WTC11 (cell line): ENCODE results near the gene SLC35F2. TPM values are rescaled to one million over a fixed set of nuclear protein-coding genes. Genes with fewer than 3 reads are reported as not detected.

Experiments
- ATAC-seq: fragments of 200-7000 bp; cut with Tn5 transposase; 2 replicates; pipeline ENCODE4 v1.10.0; 2021; ENCODE audit warnings: mild to moderate bottlenecking, moderate library complexity
- CTCF ChIA-PET: fragments of 300-600 bp; sonication (Branson Sonifier 250); formaldehyde crosslinking; loops from one replicate; lab custom pipeline; 2021; ENCODE audit warnings: antibody characterized with exemption; lab: Charles Lee
- POLR2A ChIA-PET: fragments of 350-600 bp; sonication (Branson Sonifier 250); formaldehyde crosslinking; loops from one replicate; lab custom pipeline; 2021; ENCODE audit warnings: antibody characterized with exemption; lab: Charles Lee
- DNase-seq: peaks from one replicate; pipeline ENCODE4 v3.0.0; 2021; ENCODE audit warnings: low spot score
- H3K27ac Mint-ChIP-seq: 2 replicates; pipeline ENCODE4 v1.8.0; 2021; ENCODE audit warnings: mixed read lengths
- H3K27me3 Mint-ChIP-seq: 2 replicates; pipeline ENCODE4 v1.8.0; 2021; ENCODE audit warnings: low read depth, mild to moderate bottlenecking, moderate library complexity, mixed read lengths
- H3K36me3 Mint-ChIP-seq: 2 replicates; pipeline ENCODE4 v1.8.0; 2021; ENCODE audit warnings: mixed read lengths
- H3K4me1 Mint-ChIP-seq: 2 replicates; pipeline ENCODE4 v1.8.0; 2022; ENCODE audit warnings: mixed read lengths
- H3K4me3 Mint-ChIP-seq: 2 replicates; pipeline ENCODE4 v1.8.0; 2021; ENCODE audit warnings: mild to moderate bottlenecking, moderate library complexity, mixed read lengths
- H3K9me3 Mint-ChIP-seq: 2 replicates; pipeline ENCODE4 v1.8.0; 2021; ENCODE audit warnings: mixed read lengths
- ATF1 ChIP-seq: sonication (generic); formaldehyde crosslinking; IDR thresholded peaks from 2 replicates; pipeline ENCODE4 v1.8.1; 2023; ENCODE audit warnings: mild to moderate bottlenecking, moderate library complexity, missing genetic modification reagents
- E2F1 ChIP-seq: sonication (generic); formaldehyde crosslinking; IDR thresholded peaks from 2 replicates; pipeline ENCODE4 v1.8.0; 2022; ENCODE audit warnings: mild to moderate bottlenecking, missing genetic modification reagents
- ESRRA ChIP-seq: sonication (generic); formaldehyde crosslinking; IDR thresholded peaks from 2 replicates; pipeline ENCODE4 v1.8.1; 2022; ENCODE audit warnings: mild to moderate bottlenecking, missing genetic modification reagents, borderline replicate concordance
- ETV6 ChIP-seq: sonication (generic); formaldehyde crosslinking; IDR thresholded peaks from 2 replicates; pipeline ENCODE4 v1.8.1; 2022; ENCODE audit warnings: mild to moderate bottlenecking, missing genetic modification reagents
- FOXP1 ChIP-seq: sonication (generic); formaldehyde crosslinking; IDR thresholded peaks from 2 replicates; pipeline ENCODE4 v1.8.0; 2022; ENCODE audit warnings: missing genetic modification reagents, mild to moderate bottlenecking, moderate library complexity, borderline replicate concordance
- GRHL2 ChIP-seq: fragments of 250-450 bp; sonication (Bioruptor Pico); IDR thresholded peaks from 2 replicates; pipeline ENCODE4 v1.8.0; 2022; ENCODE audit warnings: mild to moderate bottlenecking, moderate library complexity; ENCODE audit not compliant: insufficient replicate concordance, severe bottlenecking
- GTF2I ChIP-seq: fragments of 250-450 bp; sonication (Bioruptor Pico); conservative IDR thresholded peaks from 2 replicates; pipeline ENCODE4 v1.4.0; 2021; ENCODE audit warnings: mild to moderate bottlenecking
- IRF2 ChIP-seq: sonication (generic); formaldehyde crosslinking; IDR thresholded peaks from 2 replicates; pipeline ENCODE4 v1.8.0; 2022; ENCODE audit warnings: low read depth, missing genetic modification reagents, borderline replicate concordance
- MAX ChIP-seq: sonication (generic); formaldehyde crosslinking; IDR thresholded peaks from 2 replicates; pipeline ENCODE4 v1.8.0; 2022; ENCODE audit warnings: mild to moderate bottlenecking, missing genetic modification reagents
- MYBL2 ChIP-seq: sonication (generic); formaldehyde crosslinking; IDR thresholded peaks from 2 replicates; pipeline ENCODE4 v1.8.1; 2023; ENCODE audit warnings: mild to moderate bottlenecking, moderate library complexity, missing genetic modification reagents
- NFATC4 ChIP-seq: fragments of 250-450 bp; sonication (Bioruptor Pico); IDR thresholded peaks from 2 replicates; pipeline ENCODE4 v1.9.0; 2021; ENCODE audit warnings: mild to moderate bottlenecking
- NR1H2 ChIP-seq: sonication (generic); formaldehyde crosslinking; IDR thresholded peaks from 2 replicates; pipeline ENCODE4 v1.9.0; 2021; ENCODE audit warnings: mild to moderate bottlenecking, moderate library complexity, missing genetic modification reagents
- PREB ChIP-seq: sonication (generic); formaldehyde crosslinking; IDR thresholded peaks from 2 replicates; pipeline ENCODE4 v1.8.1; 2022; ENCODE audit warnings: mild to moderate bottlenecking, missing genetic modification reagents, moderate library complexity, borderline replicate concordance
- SMAD3 ChIP-seq: sonication (generic); formaldehyde crosslinking; IDR thresholded peaks from 2 replicates; pipeline ENCODE4 v1.8.0; 2022; ENCODE audit warnings: missing genetic modification reagents, mild to moderate bottlenecking, borderline replicate concordance
- SOX15 ChIP-seq: fragments of 250-450 bp; sonication (Bioruptor Pico); IDR thresholded peaks from 2 replicates; pipeline ENCODE4 v1.9.0; 2021; ENCODE audit warnings: mild to moderate bottlenecking
- STAT6 ChIP-seq: sonication (generic); formaldehyde crosslinking; conservative IDR thresholded peaks from 2 replicates; pipeline ENCODE4 v1.8.1; 2023; ENCODE audit warnings: mild to moderate bottlenecking, low read depth, missing genetic modification reagents, moderate library complexity
- TCF7 ChIP-seq: sonication (generic); formaldehyde crosslinking; IDR thresholded peaks from 2 replicates; pipeline ENCODE4 v1.8.0; 2022; ENCODE audit warnings: mild to moderate bottlenecking, low read depth, missing genetic modification reagents, moderate library complexity
- ZNF121 ChIP-seq: sonication (generic); formaldehyde crosslinking; IDR thresholded peaks from 2 replicates; pipeline ENCODE4 v1.8.0; 2023; ENCODE audit warnings: missing genetic modification reagents
- total RNA-seq: library from RNA; stranded (reverse); gene quantifications from 3 replicates; pipeline ENCODE4 v1.2.3, GENCODE V29; 2021
- TF ChIP-seq, protein P1 (sequence below): fragments of 250-450 bp; sonication (Bioruptor Pico); conservative IDR thresholded peaks from 2 replicates; pipeline ENCODE4 v1.9.0; 2021; ENCODE audit warnings: mild to moderate bottlenecking
- TF ChIP-seq, protein P2 (sequence below): sonication (generic); formaldehyde crosslinking; IDR thresholded peaks from 2 replicates; pipeline ENCODE4 v1.8.0; 2023; ENCODE audit warnings: missing genetic modification reagents, mild to moderate bottlenecking, borderline replicate concordance

SLC35F2 gene
- total RNA-seq, 1 experiment from 2014 or later: 27.1 TPM

DNA sequence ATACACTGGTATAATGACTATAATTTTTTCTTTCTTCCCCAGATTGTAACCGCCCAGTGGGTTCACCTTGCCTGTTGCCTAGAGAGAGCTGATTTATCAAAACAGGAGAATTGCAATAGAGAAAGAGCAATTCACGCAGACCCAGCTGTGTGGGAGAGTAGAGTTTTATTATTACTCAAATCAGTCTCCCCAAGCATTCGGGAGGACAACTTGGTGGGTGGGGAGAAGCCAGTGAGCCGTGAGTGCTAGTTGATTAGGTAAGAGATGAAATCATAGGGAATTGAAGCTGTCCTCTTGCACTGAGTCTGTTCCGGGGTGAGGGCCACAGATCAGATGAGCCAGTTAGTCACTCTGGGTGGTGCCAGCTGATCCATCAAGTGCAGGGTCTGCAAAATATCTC, 73.2 kb downstream of the SLC35F2 start (continued):
- TF ChIP-seq E2F1 (CRISPR knock-in tag) (no peak), PREB (CRISPR knock-in tag) (no peak)
- TF ChIP-seq, protein P1, sequence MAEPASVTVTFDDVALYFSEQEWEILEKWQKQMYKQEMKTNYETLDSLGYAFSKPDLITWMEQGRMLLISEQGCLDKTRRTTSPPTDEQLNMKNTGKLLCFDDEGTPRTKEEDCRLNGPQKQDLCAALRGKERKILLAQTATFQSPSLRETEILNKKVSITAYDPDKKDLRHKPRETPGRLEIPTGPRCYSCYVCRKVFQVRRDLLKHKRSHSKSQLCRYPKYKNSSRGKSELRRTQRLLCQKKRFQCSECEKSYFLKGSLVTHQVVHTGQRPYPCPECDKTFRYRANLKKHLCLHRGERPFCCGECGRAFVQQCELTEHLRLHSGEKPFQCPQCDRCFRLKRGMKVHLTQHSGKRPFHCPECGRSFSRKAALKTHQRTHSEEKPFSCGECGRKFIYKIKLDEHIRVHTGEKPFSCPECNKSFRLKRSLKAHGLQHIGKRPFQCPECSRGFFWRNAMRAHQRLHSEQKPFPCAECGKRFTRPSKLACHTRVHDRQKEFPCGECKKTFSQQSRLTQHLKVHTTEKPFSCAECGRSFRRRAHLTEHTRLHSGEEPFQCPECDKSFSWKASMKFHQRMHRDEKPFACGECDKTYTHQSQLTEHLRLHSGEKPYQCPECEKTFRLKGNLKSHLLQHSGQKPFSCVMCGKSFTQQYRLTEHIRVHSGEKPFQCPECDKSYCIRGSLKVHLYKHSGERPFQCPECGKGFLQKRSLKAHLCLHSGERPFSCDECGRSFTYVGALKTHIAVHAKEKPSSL (CRISPR knock-in tag): no peak

DNA sequence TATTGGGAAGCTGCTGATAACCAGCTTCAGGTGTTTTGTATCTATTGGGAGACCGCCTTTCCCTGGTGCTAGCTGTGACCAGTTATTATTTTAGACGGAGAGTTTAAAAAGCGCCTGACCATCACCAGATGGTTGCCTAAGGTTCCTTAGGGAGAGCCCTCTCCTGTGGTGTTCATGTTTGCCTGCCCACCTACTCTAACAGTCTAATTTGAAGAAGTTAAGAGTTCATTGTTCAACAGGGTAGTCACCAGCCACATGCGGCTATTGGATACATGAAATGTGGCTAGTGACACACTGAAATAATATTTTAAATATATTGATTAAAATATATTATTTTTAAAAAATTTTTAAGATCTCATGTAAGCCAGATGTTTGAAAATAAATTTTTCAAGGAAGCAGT, 75.5 kb downstream of the SLC35F2 start:
- H3K36me3 Mint-ChIP-seq: no peaks in the 10 kb centered on the region
- DNase-seq (no peak), ATAC-seq (no peak)
- H3K27me3 Mint-ChIP-seq: no peaks in the 10 kb centered on the region
- ChIA-PET POLR2A (no interaction called here), CTCF (no interaction called here)
- no peak overlapping the region for H3K4me3 Mint-ChIP-seq
- no peak for TF ChIP-seq STAT6 (CRISPR knock-in tag)
- TF ChIP-seq MYBL2 (CRISPR knock-in tag): no peak
- TF ChIP-seq, protein P2, sequence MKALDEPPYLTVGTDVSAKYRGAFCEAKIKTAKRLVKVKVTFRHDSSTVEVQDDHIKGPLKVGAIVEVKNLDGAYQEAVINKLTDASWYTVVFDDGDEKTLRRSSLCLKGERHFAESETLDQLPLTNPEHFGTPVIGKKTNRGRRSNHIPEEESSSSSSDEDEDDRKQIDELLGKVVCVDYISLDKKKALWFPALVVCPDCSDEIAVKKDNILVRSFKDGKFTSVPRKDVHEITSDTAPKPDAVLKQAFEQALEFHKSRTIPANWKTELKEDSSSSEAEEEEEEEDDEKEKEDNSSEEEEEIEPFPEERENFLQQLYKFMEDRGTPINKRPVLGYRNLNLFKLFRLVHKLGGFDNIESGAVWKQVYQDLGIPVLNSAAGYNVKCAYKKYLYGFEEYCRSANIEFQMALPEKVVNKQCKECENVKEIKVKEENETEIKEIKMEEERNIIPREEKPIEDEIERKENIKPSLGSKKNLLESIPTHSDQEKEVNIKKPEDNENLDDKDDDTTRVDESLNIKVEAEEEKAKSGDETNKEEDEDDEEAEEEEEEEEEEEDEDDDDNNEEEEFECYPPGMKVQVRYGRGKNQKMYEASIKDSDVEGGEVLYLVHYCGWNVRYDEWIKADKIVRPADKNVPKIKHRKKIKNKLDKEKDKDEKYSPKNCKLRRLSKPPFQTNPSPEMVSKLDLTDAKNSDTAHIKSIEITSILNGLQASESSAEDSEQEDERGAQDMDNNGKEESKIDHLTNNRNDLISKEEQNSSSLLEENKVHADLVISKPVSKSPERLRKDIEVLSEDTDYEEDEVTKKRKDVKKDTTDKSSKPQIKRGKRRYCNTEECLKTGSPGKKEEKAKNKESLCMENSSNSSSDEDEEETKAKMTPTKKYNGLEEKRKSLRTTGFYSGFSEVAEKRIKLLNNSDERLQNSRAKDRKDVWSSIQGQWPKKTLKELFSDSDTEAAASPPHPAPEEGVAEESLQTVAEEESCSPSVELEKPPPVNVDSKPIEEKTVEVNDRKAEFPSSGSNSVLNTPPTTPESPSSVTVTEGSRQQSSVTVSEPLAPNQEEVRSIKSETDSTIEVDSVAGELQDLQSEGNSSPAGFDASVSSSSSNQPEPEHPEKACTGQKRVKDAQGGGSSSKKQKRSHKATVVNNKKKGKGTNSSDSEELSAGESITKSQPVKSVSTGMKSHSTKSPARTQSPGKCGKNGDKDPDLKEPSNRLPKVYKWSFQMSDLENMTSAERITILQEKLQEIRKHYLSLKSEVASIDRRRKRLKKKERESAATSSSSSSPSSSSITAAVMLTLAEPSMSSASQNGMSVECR (CRISPR knock-in tag): no peak
- no peak for TF ChIP-seq ATF1 (CRISPR knock-in tag)
- no peak for TF ChIP-seq NFATC4
- no peak for TF ChIP-seq TCF7 (CRISPR knock-in tag)
- no peak for TF ChIP-seq E2F1 (CRISPR knock-in tag)
- TF ChIP-seq IRF2 (CRISPR knock-in tag): no peak
- TF ChIP-seq SOX15 (CRISPR knock-in tag): no peak
- no peak for TF ChIP-seq NR1H2 (CRISPR knock-in tag)
- no peak for TF ChIP-seq ZNF121 (CRISPR knock-in tag)
- no peak for TF ChIP-seq GRHL2
- TF ChIP-seq MAX: no peak
- TF ChIP-seq GTF2I (CRISPR knock-in tag): no peak
- TF ChIP-seq ESRRA (CRISPR knock-in tag): no peak
- TF ChIP-seq SMAD3: no peak
- no peak for TF ChIP-seq ETV6 (CRISPR knock-in tag)
- TF ChIP-seq FOXP1: no peak
- no peaks in the 10 kb centered on the region for H3K9me3 Mint-ChIP-seq
- H3K4me1 Mint-ChIP-seq: peaks cover 7% of the 10 kb centered on the region
- H3K27ac Mint-ChIP-seq: no peak overlapping the region
